Activated CD8-positive, alpha-beta memory T cell treated with anti-CD3 and anti-CD28 coated beads for 4 hours (primary cell): ENCODE measurements around the gene DOCK4.

ENCODE experiments used
- DNase-seq, 2 donors: peaks; one replicate each; pipeline ENCODE4 v3.0.0-alpha.2; 2020; ENCODE audit warnings: low read depth in 2 of 2

Gene DOCK4

GRCh38 chr7:111765751-111766643, 440.2 kb downstream of the DOCK4 start:
- no peak for DNase-seq

- no peak for DNase-seq
Measured at GRCh38 chr7:111763221-111763801, 442.9 kb downstream of the DOCK4 start.

- no peak for DNase-seq
Measured at GRCh38 chr7:111762799-111763198, 443.4 kb downstream of the DOCK4 start.

- DNase-seq, result no peak
Measured at GRCh38 chr7:111762211-111762610, 444.0 kb downstream of the DOCK4 start.

GRCh38 chr7:111760043-111760442, 446.2 kb downstream of the DOCK4 start:
- no peak for DNase-seq

GRCh38 chr7:111758332-111758731, 447.9 kb downstream of the DOCK4 start:
- no peak for DNase-seq

GRCh38 chr7:111756687-111757178, 449.5 kb downstream of the DOCK4 start:
- no peak for DNase-seq

GRCh38 chr7:111755383-111755782, 450.8 kb downstream of the DOCK4 start:
- DNase-seq, result no peak

- DNase-seq, result no peak
Measured at GRCh38 chr7:111753968-111754367, 452.2 kb downstream of the DOCK4 start.

- peak; percentile 1 to 12 for DNase-seq
Measured at GRCh38 chr7:111752022-111752582, 454.1 kb downstream of the DOCK4 start.

- DNase-seq, result no peak
Measured at GRCh38 chr7:111750878-111751277, 455.3 kb downstream of the DOCK4 start.

GRCh38 chr7:111750228-111750627, 456.0 kb downstream of the DOCK4 start:
- no peak for DNase-seq

- DNase-seq, result no peak
Measured at GRCh38 chr7:111749625-111750024, 456.6 kb downstream of the DOCK4 start.

- no peak for DNase-seq
Measured at GRCh38 chr7:111747718-111748117, 458.5 kb downstream of the DOCK4 start.

- no peak for DNase-seq
Measured at GRCh38 chr7:111746950-111747349, 459.2 kb downstream of the DOCK4 start.

GRCh38 chr7:111744501-111745155, 461.6 kb downstream of the DOCK4 start:
- DNase-seq, result no peak

- DNase-seq, result no peak
Measured at GRCh38 chr7:111743244-111743847, 462.9 kb downstream of the DOCK4 start.

GRCh38 chr7:111741811-111742240, 464.4 kb downstream of the DOCK4 start:
- DNase-seq, result peak in 1 of 2 donors; percentile 12

- DNase-seq, result no peak
Measured at GRCh38 chr7:111740942-111741341, 465.3 kb downstream of the DOCK4 start.

- DNase-seq, result no peak
Measured at GRCh38 chr7:111736552-111736874, 469.7 kb downstream of the DOCK4 start.

- peak; percentile 17 to 22 for DNase-seq
Measured at GRCh38 chr7:111735661-111736551, 470.3 kb downstream of the DOCK4 start.
